Stimulated activated CD8-positive, alpha-beta memory T cell treated with anti-CD3 and anti-CD28 coated beads, Interleukin-4, amount 100 ng/mL, for 4 hours (primary cell): ENCODE results near the gene PPP1R12C.
"Not testable (repeated sequence)": the region's sequence is repeated elsewhere in the genome, so short reads cannot be mapped to it uniquely, and the experiment has no call there.

Experiments used
- DNase-seq, 2 donors: peaks; one replicate each; pipeline ENCODE4 v3.0.0-alpha.2; 2020; ENCODE audit warnings: low read depth in 2 of 2, low spot score in 1 of 2

The PPP1R12C gene

DNA sequence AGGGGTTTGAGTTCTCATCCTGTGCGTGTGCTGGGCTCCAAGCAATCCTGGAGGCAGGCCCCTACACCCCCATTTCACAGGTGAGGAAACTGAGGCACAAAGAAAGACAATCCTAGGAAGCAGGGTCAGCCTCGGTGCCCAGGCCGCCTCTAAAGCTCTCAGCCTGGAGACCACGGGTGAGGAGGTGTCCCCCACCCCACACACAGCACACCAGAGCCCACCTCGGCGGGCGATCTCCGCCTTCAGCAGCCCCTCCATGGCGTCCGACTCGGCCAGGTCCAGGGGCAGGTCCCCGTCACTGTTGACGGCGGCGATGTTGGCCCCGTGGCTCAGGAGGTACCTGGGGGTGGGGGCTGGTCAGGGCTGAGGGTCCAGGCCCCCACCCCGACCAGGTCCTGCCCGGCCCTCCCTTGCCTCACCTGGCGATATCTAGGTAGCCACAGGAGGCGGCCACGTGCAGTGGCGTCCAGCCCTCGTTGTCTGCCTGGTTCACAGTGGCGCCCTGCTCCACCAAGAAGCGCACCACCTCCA is 5.1 kb downstream of the PPP1R12C start:
- DNase-seq, result no peak

- no peak for DNase-seq
Measured at GRCh38 chr19:55111238-55111831, 6.1 kb downstream of the PPP1R12C start.

- no peak for DNase-seq
Measured at GRCh38 chr19:55109527-55110291, 7.7 kb downstream of the PPP1R12C start.

DNA sequence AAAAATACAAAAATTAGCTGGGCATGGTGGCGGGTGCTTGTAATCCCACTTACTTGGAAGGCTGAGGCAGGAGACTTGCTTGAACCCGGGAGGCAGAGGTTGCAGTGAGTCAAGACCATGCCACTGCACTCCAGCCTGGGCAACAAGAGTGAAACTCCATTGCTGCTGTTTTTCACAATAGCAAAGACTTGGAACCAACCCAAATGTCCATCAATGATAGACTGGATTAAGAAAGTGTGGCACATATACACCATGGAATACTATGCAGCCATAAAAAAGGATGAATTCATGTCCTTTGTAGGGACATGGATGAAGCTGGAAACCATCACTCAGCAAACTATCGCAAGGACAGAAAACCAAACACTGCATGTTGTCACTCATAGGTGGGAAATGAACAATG is 10.2 kb downstream of the PPP1R12C start:
- not testable (repeated sequence) for DNase-seq

- no peak for DNase-seq
Measured at GRCh38 chr19:55106591-55106990, 10.8 kb downstream of the PPP1R12C start.

- DNase-seq, result no peak
Measured at GRCh38 chr19:55105237-55105636, 12.2 kb downstream of the PPP1R12C start.

DNA sequence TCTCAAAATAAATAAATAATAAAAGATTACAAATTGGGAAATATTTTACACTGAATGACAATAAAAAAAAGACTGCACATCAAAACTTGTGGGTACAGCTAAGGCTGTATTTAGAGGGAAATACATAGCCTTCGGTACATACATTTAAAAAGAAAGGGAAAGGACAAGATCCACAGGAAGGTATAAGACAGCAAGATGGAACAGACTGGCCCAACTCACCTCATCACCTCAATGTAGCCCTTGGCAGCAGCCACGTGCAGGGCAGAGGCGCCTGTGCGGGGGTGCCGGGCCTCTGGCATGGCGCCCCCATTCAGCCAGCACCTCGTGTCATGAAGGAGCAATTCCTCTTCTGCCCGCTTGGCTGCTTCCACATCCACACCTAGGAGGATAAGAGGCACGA is 14.2 kb downstream of the PPP1R12C start:
- no peak for DNase-seq

- no peak for DNase-seq
Measured at GRCh38 chr19:55101261-55101660, 16.2 kb downstream of the PPP1R12C start.

DNA sequence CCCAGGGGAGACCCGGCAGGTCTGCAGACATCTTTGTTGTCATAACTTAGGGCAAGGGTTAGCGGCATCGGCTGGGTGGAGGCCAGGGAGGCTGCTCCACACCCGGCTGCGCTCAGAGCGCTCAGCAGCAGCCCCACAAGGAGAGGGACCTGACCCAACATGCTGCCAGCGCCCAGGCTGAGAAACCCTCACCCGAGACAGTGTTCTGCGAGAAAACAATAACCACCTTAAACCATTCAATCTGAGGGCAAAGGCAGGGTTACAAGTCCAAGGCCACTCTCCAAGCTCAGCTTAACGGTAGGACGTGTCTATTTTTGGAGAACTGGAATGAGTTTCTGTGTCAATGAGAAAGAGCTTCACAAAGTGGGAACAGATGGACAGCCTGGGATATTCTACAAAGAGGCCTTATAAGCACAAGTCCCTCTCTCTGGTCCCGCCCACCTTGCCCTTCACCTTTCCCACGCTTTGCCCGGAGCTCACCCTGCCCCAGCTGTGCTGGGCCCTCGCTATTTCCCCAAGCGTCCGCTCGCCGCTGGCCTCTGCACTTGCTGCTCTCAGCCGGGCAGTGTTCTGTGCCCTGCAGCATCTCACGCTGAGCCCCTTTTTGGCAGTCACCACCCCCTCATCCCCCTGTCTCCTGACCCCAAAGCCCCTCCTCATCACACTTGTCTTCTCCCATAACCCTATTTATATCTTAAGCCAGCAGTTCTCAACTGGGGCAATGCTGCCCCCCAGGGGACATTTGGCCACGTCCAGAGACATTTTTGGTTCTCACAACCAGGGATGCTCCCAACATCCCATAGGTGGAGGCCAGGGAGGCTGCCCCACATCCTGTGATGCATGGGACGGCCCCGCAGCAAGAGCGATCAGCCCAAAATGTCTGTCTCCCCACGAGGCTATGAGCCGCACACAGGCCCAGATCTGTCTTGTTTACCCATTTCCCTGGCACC is 17.6 kb downstream of the PPP1R12C start:
- no peak for DNase-seq

GRCh38 chr19:55098716-55099556 is 18.5 kb downstream of the PPP1R12C start:
- DNase-seq, result no peak

DNA sequence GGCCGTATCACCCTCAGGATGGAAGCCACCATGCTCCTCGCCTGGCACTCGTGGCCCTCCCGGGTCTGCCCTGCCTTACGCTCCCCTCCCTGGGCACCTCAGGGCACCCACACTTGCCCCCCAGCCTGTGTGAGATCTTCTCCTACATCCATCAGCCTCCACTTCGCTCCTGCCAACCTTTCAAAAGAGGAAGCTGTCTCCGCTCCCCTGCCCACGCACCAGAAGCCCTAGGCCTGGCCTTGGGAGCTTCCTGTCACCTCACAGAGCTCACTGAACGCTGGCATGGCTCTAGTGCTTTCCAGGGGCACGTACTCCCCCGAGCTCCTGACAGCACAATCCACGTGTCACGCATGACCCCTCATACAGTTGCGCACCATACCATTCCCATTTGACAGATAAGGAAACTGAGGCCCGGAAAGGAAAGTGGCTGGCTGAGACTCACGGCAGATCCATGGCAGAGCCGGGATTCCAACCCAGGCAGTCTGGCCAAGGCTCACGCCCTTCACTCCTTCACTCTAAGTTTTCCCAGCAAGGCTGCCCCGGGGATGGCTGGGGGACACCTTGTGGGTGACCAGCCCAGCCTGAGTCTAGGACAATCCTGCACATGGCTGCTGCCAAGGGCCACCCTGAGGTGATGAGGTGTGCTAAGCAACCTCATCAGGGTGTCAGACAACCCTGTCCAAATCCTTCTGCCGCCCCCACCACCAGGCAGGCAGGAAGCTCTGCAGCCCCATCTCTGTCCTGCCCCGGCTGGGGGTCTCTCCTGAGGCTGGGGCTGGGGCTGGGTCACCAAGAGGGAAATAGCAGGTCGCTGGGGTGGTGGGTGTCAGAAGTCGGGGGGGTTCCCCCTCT is 19.3 kb downstream of the PPP1R12C start:
- no peak for DNase-seq

- DNase-seq, result no peak
Measured at GRCh38 chr19:55096061-55096701, 21.3 kb downstream of the PPP1R12C start.

- no peak for DNase-seq
Measured at GRCh38 chr19:55095260-55096060, 22.0 kb downstream of the PPP1R12C start.

DNA sequence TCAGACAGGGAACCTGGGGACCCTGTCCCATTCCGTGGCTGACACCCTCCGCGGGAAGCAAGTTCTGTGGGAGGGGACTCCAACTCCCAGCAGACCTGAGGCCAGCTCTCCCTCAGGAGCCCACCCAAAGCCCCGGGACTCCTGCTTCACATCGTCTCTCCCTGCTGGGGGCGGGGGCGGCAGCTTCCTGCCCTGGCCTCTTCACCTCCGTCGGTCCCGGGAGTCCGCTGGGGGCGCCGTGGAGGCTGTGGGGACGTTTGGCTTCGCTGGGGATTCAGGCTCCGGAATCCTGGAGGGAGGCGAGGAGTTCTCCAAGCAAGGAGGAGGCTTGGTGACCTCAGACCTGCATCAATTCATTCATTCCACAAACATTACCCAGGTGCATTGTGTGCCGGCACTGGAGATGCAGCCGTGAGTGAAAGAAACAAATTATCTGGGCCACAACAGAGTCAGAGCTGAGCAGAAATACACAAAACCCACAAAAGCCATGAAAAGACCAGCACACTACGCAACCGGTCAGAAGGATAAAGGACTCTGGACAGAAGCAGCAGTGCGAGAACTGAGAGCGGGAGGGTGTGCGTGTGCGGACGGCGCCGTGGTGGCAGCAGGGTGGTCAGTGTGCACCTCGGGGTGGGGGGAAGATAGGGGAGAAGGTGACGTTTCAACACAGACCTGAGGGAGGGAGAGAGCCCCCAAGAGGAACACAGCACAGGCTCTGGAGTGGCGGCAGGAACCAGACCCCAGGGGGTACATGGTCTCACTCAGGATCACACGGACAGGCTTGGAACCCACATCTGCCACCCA is 22.8 kb downstream of the PPP1R12C start:
- DNase-seq, result no peak

DNA sequence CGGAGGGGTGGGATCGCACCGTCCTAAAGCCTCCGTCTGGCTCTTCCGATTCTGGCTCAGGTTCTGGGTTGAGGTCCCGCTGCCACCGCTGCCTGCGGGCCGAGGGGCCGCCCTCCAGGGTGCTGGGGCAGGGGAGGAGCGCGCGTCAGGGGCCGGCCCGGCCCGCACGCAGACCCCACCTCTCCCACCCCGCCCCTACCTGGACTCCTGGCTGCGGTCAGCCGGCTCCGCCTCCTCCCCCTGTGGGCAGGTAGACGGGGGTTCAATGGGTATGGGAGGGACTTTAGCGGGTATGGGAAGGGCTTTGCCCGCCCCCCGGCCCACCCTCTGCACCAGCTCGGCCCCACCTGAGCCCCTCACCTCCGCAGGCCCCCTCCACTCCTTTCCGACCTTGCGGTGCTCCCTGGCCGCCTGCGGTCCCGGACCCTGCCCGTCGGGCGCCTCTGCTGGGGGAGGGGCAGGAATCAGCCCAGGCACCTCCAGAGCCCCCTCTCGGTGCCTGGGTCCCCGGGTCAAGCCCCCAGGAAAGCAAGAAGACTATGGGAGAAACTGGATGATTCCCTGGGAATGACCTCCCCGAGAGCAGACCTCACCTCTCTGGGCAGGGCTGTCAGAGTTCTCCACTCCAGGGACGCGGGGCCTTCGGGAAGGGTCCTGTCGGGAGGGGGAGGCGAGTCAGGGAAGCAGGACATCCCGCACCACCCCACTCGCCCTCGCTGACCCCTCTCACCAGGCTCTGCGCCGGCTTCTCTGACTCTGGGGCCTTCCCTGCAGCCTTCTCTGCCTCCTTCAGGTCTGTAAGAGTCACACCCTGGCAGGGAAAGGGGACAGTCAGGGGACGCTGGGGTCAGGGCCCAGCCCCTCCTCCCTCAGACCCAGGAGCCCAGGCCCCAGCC is 24.8 kb downstream of the PPP1R12C start:
- no peak for DNase-seq

GRCh38 chr19:55091955-55092354 is 25.5 kb downstream of the PPP1R12C start:
- no peak for DNase-seq
